Fibroblast of villous mesenchyme (primary cell): ENCODE data around the gene HDHD5. TPM values are rescaled to one million over a fixed set of nuclear protein-coding genes. Genes with fewer than 3 reads are reported as not detected.
A peak's percentile ranks its signal among the peaks of the same experiment; 100 is the strongest.

ENCODE experiments used
- DNase-seq: peaks from one replicate; pipeline ENCODE4 v3.0.0-alpha.2; 2010; ENCODE audit warnings: low read depth
- H3K4me3 ChIP-seq: 2 replicates; pipeline ENCODE4 v1.5.1; 2011; ENCODE audit warnings: low read depth, mild to moderate bottlenecking, low read length
- CTCF ChIP-seq: IDR thresholded peaks from 2 replicates; pipeline ENCODE4 v1.5.1; 2012; ENCODE audit warnings: low read depth, mild to moderate bottlenecking, low read length; ENCODE audit not compliant: insufficient read depth
- total RNA-seq: library from RNA; depleted of rRNA; stranded (reverse); fragments of >200 nt; gene quantifications from 2 replicates; pipeline ENCODE4 v1.2.3, GENCODE V29; 2012

HDHD5 gene
- total RNA-seq, 1 donor: 24.2 TPM

GRCh38 chr22:17192186-17192585, 33.1 kb upstream of the HDHD5 start:
- H3K4me3 ChIP-seq: no peak overlapping the region
- DNase-seq: no peak
- no peak for TF ChIP-seq CTCF

GRCh38 chr22:17191163-17191784, 32.2 kb upstream of the HDHD5 start:
- H3K4me3 ChIP-seq: no peak overlapping the region
- peak; percentile 60 for DNase-seq
- no peak for TF ChIP-seq CTCF

- DNase-seq: no peak
- no peak for TF ChIP-seq CTCF
- no peak overlapping the region for H3K4me3 ChIP-seq
Measured at GRCh38 chr22:17190702-17191101, 31.6 kb upstream of the HDHD5 start.

GRCh38 chr22:17176715-17177114, 17.6 kb upstream of the HDHD5 start:
- H3K4me3 ChIP-seq: no peak overlapping the region
- no peak for DNase-seq
- TF ChIP-seq CTCF: no peak

- DNase-seq: no peak
- TF ChIP-seq CTCF: no peak
- peak overlapping the region; percentile 68 for H3K4me3 ChIP-seq
Measured at GRCh38 chr22:17172029-17172833, 13.2 kb upstream of the HDHD5 start.

- H3K4me3 ChIP-seq: peak overlapping the region; percentile 68
- peak; percentile 88 for DNase-seq
- peak; percentile 83 for TF ChIP-seq CTCF
Measured at GRCh38 chr22:17171153-17172028, 12.3 kb upstream of the HDHD5 start.
